PC-9 (cell line): ENCODE measurements around the gene PLXND1. TPM values are rescaled to one million over a fixed set of nuclear protein-coding genes. Genes with fewer than 3 reads are reported as not detected.

Source experiments
- BruUV-seq: library from RNA; stranded (reverse); fragments of 400-500 nt; replicated peaks from 2 replicates; lab custom pipeline; 2021; lab: Mats Ljungman, UMichigan
- CTCF ChIA-PET: fragments of 300-600 bp; sonication (Branson Sonifier 250); formaldehyde crosslinking; loops from one replicate; lab custom pipeline; 2022; ENCODE audit warnings: antibody characterized with exemption; lab: Charles Lee
- POLR2A ChIA-PET: fragments of 300-600 bp; sonication (Branson Sonifier 250); formaldehyde crosslinking; loops from one replicate; lab custom pipeline; 2022; ENCODE audit warnings: antibody characterized with exemption; ENCODE audit not compliant: unreplicated experiment; lab: Charles Lee
- DNase-seq, 2 experiments: peaks; one replicate each; pipeline versions ENCODE4 v3.0.0 to v3.0.0-alpha.2; 2015 to 2022; ENCODE audit warnings: mixed read lengths in 1 of 2
- H2AFZ ChIP-seq: fragments of 200-600 bp; sonication (generic); 2 replicates; pipeline ENCODE4 v1.8.1; 2017; ENCODE audit warnings: antibody characterized with exemption
- H3F3A ChIP-seq: fragments of 200-600 bp; sonication (generic); 2 replicates; pipeline ENCODE4 v1.8.1; 2017; ENCODE audit warnings: antibody characterized with exemption, mild to moderate bottlenecking, low read depth; ENCODE audit not compliant: insufficient read depth
- H3K27ac ChIP-seq: fragments of 200-600 bp; sonication (generic); 2 replicates; pipeline ENCODE4 v1.6.1; 2016; ENCODE audit warnings: mixed run types
- H3K27me3 ChIP-seq: fragments of 200-600 bp; sonication (generic); 2 replicates; pipeline ENCODE4 v1.6.1; 2016; ENCODE audit warnings: low read depth, mixed run types; ENCODE audit not compliant: insufficient read depth
- H3K36me3 ChIP-seq: fragments of 200-600 bp; sonication (generic); 2 replicates; pipeline ENCODE4 v1.6.1; 2016; ENCODE audit warnings: low read depth, mixed run types
- H3K4me1 ChIP-seq: fragments of 200-600 bp; sonication (generic); replicated peaks from 2 replicates; pipeline ENCODE4 v1.6.1; 2016; ENCODE audit warnings: mixed run types; ENCODE audit not compliant: insufficient read depth
- H3K4me2 ChIP-seq: fragments of 200-600 bp; sonication (generic); 2 replicates; pipeline ENCODE4 v1.6.1; 2017; ENCODE audit warnings: mixed run types
- H3K4me3 ChIP-seq: fragments of 200-600 bp; sonication (generic); 2 replicates; pipeline ENCODE4 v1.6.1; 2016; ENCODE audit warnings: mixed run types
- H3K79me2 ChIP-seq: fragments of 200-600 bp; sonication (generic); 2 replicates; pipeline ENCODE4 v1.6.1; 2017; ENCODE audit warnings: low read depth, mixed run types
- H3K9me2 ChIP-seq: fragments of 200-600 bp; sonication (generic); 2 replicates; pipeline ENCODE4 v1.8.1; 2017; ENCODE audit warnings: mild to moderate bottlenecking; ENCODE audit not compliant: insufficient read depth
- H3K9me3 ChIP-seq: fragments of 200-600 bp; sonication (generic); 2 replicates; pipeline ENCODE4 v1.8.1; 2016; ENCODE audit warnings: low read depth; ENCODE audit not compliant: insufficient read depth
- H4K20me1 ChIP-seq: fragments of 200-600 bp; sonication (generic); 2 replicates; pipeline ENCODE4 v1.8.1; 2017; ENCODE audit not compliant: insufficient read depth
- CTCF ChIP-seq: fragments of 200-600 bp; sonication (generic); conservative IDR thresholded peaks from 2 replicates; pipeline ENCODE4 v1.6.1; 2017; ENCODE audit warnings: mixed run types, antibody characterized with exemption, mild to moderate bottlenecking, moderate library complexity
- EZH2 ChIP-seq: fragments of 200-600 bp; sonication (generic); IDR thresholded peaks from 2 replicates; pipeline ENCODE4 v1.8.0; 2017; ENCODE audit warnings: antibody characterized with exemption, low read depth
- intact Hi-C: fragments of 100-400 bp; cut with micrococcal nuclease; formaldehyde crosslinking; loops from one replicate; pipeline ENCODE4 v1.10.0; 2022; ENCODE audit not compliant: unreplicated experiment
- total RNA-seq: library from RNA; stranded (reverse); gene quantifications from 2 replicates; pipeline ENCODE4 v1.2.3, GENCODE V29; 2021

Gene PLXND1
- total RNA-seq, 1 experiment from 2014 or later, result 44.4 TPM

- no peak for DNase-seq
- peaks cover 35% of the 10 kb centered on the region for H3K4me1 ChIP-seq
- no peaks in the 10 kb centered on the region for H3K27me3 ChIP-seq
- ChIA-PET CTCF (no interaction called here), POLR2A (interaction anchor here (0.6 kb wide), 1 partner anchor 190 kb away, joined by 7 read pairs; no protein-coding TSS in a partner anchor)
- H2AFZ ChIP-seq, result no peak overlapping the region
- H3K27ac ChIP-seq, result no peak overlapping the region
- no peaks in the 10 kb centered on the region for H3K9me3 ChIP-seq
- H3K36me3 ChIP-seq, result no peaks in the 10 kb centered on the region
- no peaks in the 10 kb centered on the region for H3K79me2 ChIP-seq
- H4K20me1 ChIP-seq, result no peaks in the 10 kb centered on the region
- H3K4me3 ChIP-seq, result no peak overlapping the region
- BruUV-seq, result no TSS peak
- no peaks in the 10 kb centered on the region for H3K9me2 ChIP-seq
- intact Hi-C loops, result no loop called here
- H3K4me2 ChIP-seq, result no peak overlapping the region
- TF ChIP-seq CTCF (no peak), EZH2 (no peak)
- peaks cover 8% of the 10 kb centered on the region; the same call in 1 of the 2 replicates for H3F3A ChIP-seq
These were observed 44.7 kb downstream of the PLXND1 start for GRCh38 chr3:129561619-129562248.

- Histone ChIP-seq H3K4me3 (no peak overlapping the region), H3K4me2 (no peak overlapping the region), H3K9me3 (no peaks in the 10 kb centered on the region), H3K36me3 (no peaks in the 10 kb centered on the region), H3K9me2 (no peaks in the 10 kb centered on the region), H3K27me3 (no peaks in the 10 kb centered on the region), H3K27ac (no peak overlapping the region), H2AFZ (no peak overlapping the region), H4K20me1 (no peaks in the 10 kb centered on the region), H3F3A (peaks cover 8% of the 10 kb centered on the region; the same call in 1 of the 2 replicates), H3K79me2 (no peaks in the 10 kb centered on the region), H3K4me1 (peaks cover 35% of the 10 kb centered on the region)
- POLR2A ChIA-PET, result no interaction called here
- CTCF ChIA-PET, result no interaction called here
- intact Hi-C loops, result no loop called here
- DNase-seq, result no peak
- TF ChIP-seq CTCF (no peak), EZH2 (no peak)
- no TSS peak for BruUV-seq
These were observed 45.4 kb downstream of the PLXND1 start for GRCh38 chr3:129560911-129561594.

GRCh38 chr3:129560269-129560787 lies 46.1 kb downstream of the PLXND1 start:
- no TSS peak for BruUV-seq
- peak in 1 of 2 experiments; percentile 28 for DNase-seq
- ChIA-PET CTCF (no interaction called here), POLR2A (no interaction called here)
- Histone ChIP-seq H3K9me3 (no peaks in the 10 kb centered on the region), H3F3A (peaks cover 8% of the 10 kb centered on the region; the same call in 1 of the 2 replicates), H3K4me2 (no peak overlapping the region), H3K36me3 (no peaks in the 10 kb centered on the region), H3K9me2 (no peaks in the 10 kb centered on the region), H4K20me1 (no peaks in the 10 kb centered on the region), H3K4me1 (peaks cover 35% of the 10 kb centered on the region), H3K4me3 (no peak overlapping the region), H3K27ac (no peak overlapping the region), H3K27me3 (no peaks in the 10 kb centered on the region), H2AFZ (no peak overlapping the region), H3K79me2 (no peaks in the 10 kb centered on the region)
- TF ChIP-seq CTCF (no peak), EZH2 (no peak)
- intact Hi-C loops, result no loop called here
